HEK293 (cell line): Measurements from ENCODE around the gene RNASEH2B.

Source experiments
- KLF16 ChIP-seq: fragments of 450-650 bp; formaldehyde crosslinking; IDR thresholded peaks from 2 replicates; pipeline ENCODE4 v1.5.1; 2017; ENCODE audit warnings: missing biosample characterization, missing genetic modification characterization
- MZF1 ChIP-seq: fragments of 450-650 bp; formaldehyde crosslinking; IDR thresholded peaks from 2 replicates; pipeline ENCODE4 v1.5.1; 2017; ENCODE audit warnings: missing biosample characterization, missing genetic modification characterization, borderline replicate concordance
- REPIN1 ChIP-seq: fragments of 450-650 bp; formaldehyde crosslinking; IDR thresholded peaks from 2 replicates; pipeline ENCODE4 v1.5.1; 2017; ENCODE audit warnings: missing biosample characterization, missing genetic modification characterization, low read depth
- ZBTB21 ChIP-seq: fragments of 450-650 bp; formaldehyde crosslinking; IDR thresholded peaks from 2 replicates; pipeline ENCODE4 v1.5.1; 2017; ENCODE audit warnings: missing biosample characterization, missing genetic modification characterization
- ZBTB7A ChIP-seq: fragments of 450-650 bp; formaldehyde crosslinking; IDR thresholded peaks from 2 replicates; pipeline ENCODE4 v1.5.1; 2016; ENCODE audit warnings: low read depth, missing biosample characterization, missing genetic modification characterization
- ZNF121 ChIP-seq: fragments of 450-650 bp; formaldehyde crosslinking; IDR thresholded peaks from 2 replicates; pipeline ENCODE4 v1.5.1; 2016; ENCODE audit warnings: missing biosample characterization, missing genetic modification characterization
- ZNF302 ChIP-seq: fragments of 450-650 bp; formaldehyde crosslinking; IDR thresholded peaks from 2 replicates; pipeline ENCODE4 v1.5.1; 2016; ENCODE audit warnings: missing biosample characterization, missing genetic modification characterization, low read depth
- ZNF311 ChIP-seq: fragments of 450-650 bp; formaldehyde crosslinking; IDR thresholded peaks from 2 replicates; pipeline ENCODE4 v1.5.1; 2017; ENCODE audit warnings: missing biosample characterization, missing genetic modification characterization, borderline replicate concordance
- ZNF510 ChIP-seq: fragments of 450-650 bp; formaldehyde crosslinking; IDR thresholded peaks from 2 replicates; pipeline ENCODE4 v1.5.1; 2018; ENCODE audit warnings: mild to moderate bottlenecking, missing genetic modification characterization, missing biosample characterization; ENCODE audit not compliant: insufficient replicate concordance
- TF ChIP-seq, protein P1 (sequence below): fragments of 450-650 bp; formaldehyde crosslinking; IDR thresholded peaks from 2 replicates; pipeline ENCODE4 v1.5.1; 2016; ENCODE audit warnings: missing biosample characterization, missing genetic modification characterization
- TF ChIP-seq, protein P2 (sequence below): fragments of 450-650 bp; formaldehyde crosslinking; IDR thresholded peaks from 2 replicates; pipeline ENCODE4 v1.5.1; 2016; ENCODE audit warnings: missing biosample characterization, missing genetic modification characterization, low read depth

- TF ChIP-seq, protein P1, sequence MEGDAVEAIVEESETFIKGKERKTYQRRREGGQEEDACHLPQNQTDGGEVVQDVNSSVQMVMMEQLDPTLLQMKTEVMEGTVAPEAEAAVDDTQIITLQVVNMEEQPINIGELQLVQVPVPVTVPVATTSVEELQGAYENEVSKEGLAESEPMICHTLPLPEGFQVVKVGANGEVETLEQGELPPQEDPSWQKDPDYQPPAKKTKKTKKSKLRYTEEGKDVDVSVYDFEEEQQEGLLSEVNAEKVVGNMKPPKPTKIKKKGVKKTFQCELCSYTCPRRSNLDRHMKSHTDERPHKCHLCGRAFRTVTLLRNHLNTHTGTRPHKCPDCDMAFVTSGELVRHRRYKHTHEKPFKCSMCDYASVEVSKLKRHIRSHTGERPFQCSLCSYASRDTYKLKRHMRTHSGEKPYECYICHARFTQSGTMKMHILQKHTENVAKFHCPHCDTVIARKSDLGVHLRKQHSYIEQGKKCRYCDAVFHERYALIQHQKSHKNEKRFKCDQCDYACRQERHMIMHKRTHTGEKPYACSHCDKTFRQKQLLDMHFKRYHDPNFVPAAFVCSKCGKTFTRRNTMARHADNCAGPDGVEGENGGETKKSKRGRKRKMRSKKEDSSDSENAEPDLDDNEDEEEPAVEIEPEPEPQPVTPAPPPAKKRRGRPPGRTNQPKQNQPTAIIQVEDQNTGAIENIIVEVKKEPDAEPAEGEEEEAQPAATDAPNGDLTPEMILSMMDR (tag by site-specific recombination) = no peak
- TF ChIP-seq ZNF302 (tag by site-specific recombination) (no peak), REPIN1 (no peak), MZF1 (tag by site-specific recombination) (no peak), ZNF311 (tag by site-specific recombination) (no peak), ZNF510 (no peak), ZNF121 (no peak), ZBTB21 (tag by site-specific recombination) (no peak), ZBTB7A (tag by site-specific recombination) (no peak), KLF16 (tag by site-specific recombination) (no peak)
- TF ChIP-seq, protein P2, sequence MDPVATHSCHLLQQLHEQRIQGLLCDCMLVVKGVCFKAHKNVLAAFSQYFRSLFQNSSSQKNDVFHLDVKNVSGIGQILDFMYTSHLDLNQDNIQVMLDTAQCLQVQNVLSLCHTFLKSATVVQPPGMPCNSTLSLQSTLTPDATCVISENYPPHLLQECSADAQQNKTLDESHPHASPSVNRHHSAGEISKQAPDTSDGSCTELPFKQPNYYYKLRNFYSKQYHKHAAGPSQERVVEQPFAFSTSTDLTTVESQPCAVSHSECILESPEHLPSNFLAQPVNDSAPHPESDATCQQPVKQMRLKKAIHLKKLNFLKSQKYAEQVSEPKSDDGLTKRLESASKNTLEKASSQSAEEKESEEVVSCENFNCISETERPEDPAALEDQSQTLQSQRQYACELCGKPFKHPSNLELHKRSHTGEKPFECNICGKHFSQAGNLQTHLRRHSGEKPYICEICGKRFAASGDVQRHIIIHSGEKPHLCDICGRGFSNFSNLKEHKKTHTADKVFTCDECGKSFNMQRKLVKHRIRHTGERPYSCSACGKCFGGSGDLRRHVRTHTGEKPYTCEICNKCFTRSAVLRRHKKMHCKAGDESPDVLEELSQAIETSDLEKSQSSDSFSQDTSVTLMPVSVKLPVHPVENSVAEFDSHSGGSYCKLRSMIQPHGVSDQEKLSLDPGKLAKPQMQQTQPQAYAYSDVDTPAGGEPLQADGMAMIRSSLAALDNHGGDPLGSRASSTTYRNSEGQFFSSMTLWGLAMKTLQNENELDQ (tag by site-specific recombination) = no peak
Measured at GRCh38 chr13:50891206-50891605, 18.4 kb upstream of the RNASEH2B start.
